ENCODE results near the gene TNNC1. TPM values are rescaled to one million over a fixed set of nuclear protein-coding genes. Genes with fewer than 3 reads are reported as not detected.

The TNNC1 gene
- polyA plus RNA-seq, 1 donor from 2014 or later, result 2.2 TPM

DNA sequence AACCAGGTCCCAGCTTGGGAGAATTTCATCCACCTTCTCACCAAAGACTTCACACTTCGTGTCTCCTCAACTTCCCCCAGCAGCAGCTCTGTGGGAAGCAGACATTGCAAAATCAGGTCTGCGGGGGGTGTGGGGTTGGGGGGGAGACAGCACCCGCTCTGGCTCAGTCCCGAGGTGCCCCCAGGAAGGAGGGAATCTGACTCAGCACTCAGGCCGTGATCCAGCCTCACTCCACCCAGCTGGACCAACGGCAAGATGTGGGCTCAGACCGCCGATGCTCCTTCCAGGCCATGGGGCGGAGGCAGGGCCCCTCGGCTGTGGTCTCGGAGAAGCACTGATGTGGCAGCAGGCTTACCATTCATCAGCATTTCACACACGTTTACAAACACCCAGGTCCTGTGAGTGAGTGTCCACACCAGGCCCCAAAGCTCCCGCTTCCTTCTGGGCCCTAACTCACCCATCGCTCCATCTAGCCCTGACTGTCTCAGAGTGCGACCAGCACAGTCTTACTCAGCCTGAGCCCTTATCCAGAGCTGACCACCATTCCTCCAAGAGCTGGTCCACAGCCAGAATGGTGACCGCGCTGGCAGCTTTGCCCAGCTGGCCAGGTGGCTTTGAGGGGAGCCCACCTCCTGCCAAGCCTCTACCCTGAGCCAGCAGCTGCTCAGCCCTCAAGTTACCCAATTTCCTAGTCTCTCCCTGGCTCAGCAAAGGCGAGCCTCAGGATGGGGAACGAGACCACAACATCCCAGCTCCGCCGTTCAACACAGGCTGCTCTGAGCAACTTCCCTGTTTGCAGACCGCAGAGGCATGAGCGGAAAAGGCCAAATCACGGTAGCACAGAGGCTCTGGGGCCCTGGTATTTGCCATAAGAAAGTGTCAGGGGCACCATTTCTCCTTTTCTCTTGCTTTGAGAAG is 44.6 kb upstream of the TNNC1 start:
- H3K4me2 ChIP-seq (ENCODE audit: low read length), result no peak overlapping the region
- TF ChIP-seq, protein P1, sequence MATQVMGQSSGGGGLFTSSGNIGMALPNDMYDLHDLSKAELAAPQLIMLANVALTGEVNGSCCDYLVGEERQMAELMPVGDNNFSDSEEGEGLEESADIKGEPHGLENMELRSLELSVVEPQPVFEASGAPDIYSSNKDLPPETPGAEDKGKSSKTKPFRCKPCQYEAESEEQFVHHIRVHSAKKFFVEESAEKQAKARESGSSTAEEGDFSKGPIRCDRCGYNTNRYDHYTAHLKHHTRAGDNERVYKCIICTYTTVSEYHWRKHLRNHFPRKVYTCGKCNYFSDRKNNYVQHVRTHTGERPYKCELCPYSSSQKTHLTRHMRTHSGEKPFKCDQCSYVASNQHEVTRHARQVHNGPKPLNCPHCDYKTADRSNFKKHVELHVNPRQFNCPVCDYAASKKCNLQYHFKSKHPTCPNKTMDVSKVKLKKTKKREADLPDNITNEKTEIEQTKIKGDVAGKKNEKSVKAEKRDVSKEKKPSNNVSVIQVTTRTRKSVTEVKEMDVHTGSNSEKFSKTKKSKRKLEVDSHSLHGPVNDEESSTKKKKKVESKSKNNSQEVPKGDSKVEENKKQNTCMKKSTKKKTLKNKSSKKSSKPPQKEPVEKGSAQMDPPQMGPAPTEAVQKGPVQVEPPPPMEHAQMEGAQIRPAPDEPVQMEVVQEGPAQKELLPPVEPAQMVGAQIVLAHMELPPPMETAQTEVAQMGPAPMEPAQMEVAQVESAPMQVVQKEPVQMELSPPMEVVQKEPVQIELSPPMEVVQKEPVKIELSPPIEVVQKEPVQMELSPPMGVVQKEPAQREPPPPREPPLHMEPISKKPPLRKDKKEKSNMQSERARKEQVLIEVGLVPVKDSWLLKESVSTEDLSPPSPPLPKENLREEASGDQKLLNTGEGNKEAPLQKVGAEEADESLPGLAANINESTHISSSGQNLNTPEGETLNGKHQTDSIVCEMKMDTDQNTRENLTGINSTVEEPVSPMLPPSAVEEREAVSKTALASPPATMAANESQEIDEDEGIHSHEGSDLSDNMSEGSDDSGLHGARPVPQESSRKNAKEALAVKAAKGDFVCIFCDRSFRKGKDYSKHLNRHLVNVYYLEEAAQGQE (IDR thresholded peaks at IDR 0.05; ENCODE audit: borderline replicate concordance), result no peak
- no peak for TF ChIP-seq EP300 (conservative IDR thresholded peaks at IDR 0.05; ENCODE audit: poor library complexity, severe bottlenecking)
- no peak for TF ChIP-seq TAF1 (IDR thresholded peaks at IDR 0.05; ENCODE audit: low read depth)
- TF ChIP-seq MXI1 (conservative IDR thresholded peaks at IDR 0.05; ENCODE audit: poor library complexity, severe bottlenecking), result no peak
- TF ChIP-seq, protein P2, sequence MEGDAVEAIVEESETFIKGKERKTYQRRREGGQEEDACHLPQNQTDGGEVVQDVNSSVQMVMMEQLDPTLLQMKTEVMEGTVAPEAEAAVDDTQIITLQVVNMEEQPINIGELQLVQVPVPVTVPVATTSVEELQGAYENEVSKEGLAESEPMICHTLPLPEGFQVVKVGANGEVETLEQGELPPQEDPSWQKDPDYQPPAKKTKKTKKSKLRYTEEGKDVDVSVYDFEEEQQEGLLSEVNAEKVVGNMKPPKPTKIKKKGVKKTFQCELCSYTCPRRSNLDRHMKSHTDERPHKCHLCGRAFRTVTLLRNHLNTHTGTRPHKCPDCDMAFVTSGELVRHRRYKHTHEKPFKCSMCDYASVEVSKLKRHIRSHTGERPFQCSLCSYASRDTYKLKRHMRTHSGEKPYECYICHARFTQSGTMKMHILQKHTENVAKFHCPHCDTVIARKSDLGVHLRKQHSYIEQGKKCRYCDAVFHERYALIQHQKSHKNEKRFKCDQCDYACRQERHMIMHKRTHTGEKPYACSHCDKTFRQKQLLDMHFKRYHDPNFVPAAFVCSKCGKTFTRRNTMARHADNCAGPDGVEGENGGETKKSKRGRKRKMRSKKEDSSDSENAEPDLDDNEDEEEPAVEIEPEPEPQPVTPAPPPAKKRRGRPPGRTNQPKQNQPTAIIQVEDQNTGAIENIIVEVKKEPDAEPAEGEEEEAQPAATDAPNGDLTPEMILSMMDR (IDR thresholded peaks at IDR 0.05; ENCODE audit: poor library complexity, severe bottlenecking), result no peak
- no peak for TF ChIP-seq SMC3 (conservative IDR thresholded peaks at IDR 0.05; ENCODE audit: poor library complexity)
- TF ChIP-seq RAD21 (conservative IDR thresholded peaks at IDR 0.05), result no peak
- no peak for TF ChIP-seq POLR2AphosphoS5 (IDR thresholded peaks at IDR 0.05)
- TF ChIP-seq EZH2 (IDR thresholded peaks at IDR 0.05; ENCODE audit: borderline replicate concordance, insufficient read depth, low read length, poor library complexity, severe bottlenecking), result no peak
- no peak overlapping the region for H2AFZ ChIP-seq (ENCODE audit: low read depth, low read length)

DNA sequence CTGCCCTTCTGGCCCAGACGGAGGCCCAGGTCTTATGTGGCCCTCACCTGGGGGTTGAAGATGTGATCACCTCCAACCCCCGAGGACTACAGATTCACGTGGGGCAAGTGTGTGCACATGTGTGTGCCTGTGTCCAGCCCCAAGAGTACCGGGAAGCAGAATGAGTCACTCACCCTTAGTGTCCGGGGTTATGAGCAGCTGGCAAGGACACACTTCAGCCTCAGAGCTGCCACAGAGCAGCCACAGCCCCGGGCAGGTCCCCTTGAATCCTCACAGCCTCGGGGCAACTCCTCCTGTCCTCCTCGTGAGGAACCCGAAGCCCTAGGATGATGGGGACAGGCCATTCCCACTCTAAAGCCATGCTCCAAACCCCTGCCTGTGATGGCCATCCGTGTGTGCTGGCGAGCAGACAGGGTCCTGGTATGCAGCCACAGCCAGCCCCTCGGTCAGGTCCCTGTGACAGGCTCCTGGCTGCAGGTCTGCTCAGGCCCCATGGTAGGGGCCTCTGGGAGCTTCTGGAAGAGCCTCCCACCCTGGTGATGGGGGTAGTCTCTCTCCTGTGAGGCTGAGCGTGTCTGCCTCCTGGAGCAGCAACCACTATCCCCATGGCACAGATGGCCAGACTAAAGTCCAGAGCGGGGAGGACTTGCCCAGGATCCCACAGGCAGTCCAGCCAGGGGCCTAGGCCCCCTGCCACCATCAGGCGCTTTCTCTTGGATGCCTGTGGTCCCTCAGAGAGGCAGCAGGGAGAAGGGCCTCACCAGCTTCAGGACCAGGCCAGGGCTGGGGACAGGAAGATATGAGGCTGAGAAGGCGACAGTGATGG is 42.1 kb upstream of the TNNC1 start:
- Histone ChIP-seq H3K4me3 (ENCODE audit: low read length) (no peak overlapping the region), H3K27ac (ENCODE audit: low read length) (no peak overlapping the region)

More for the DNA sequence above, 44.6 kb upstream of the TNNC1 start:
- no peaks in the 10 kb centered on the region for H3K27me3 ChIP-seq (ENCODE audit: insufficient read depth, low read depth, low read length)
- no peak overlapping the region for H3K4me3 ChIP-seq (ENCODE audit: low read length)
- no peak overlapping the region for H3K27ac ChIP-seq (ENCODE audit: low read length)
- no peaks in the 10 kb centered on the region for H3K9me3 ChIP-seq (ENCODE audit: low read length)
- no peak overlapping the region for H3K9ac ChIP-seq (ENCODE audit: low read length)
- H3F3A ChIP-seq (ENCODE audit: insufficient read depth, low read length, poor library complexity, severe bottlenecking), result no peaks in the 10 kb centered on the region
- no peaks in the 10 kb centered on the region for H4K20me1 ChIP-seq (ENCODE audit: insufficient read depth)
- H3K36me3 ChIP-seq (ENCODE audit: insufficient read depth, low read length), result no peaks in the 10 kb centered on the region
- no peaks in the 10 kb centered on the region for H3K79me2 ChIP-seq (replicated peaks; ENCODE audit: insufficient read depth, low read length)
- H3K9me2 ChIP-seq (ENCODE audit: insufficient read depth, low read length), result no peaks in the 10 kb centered on the region

More for the DNA sequence above, 42.1 kb upstream of the TNNC1 start:
- Histone ChIP-seq H3K27me3 (ENCODE audit: insufficient read depth, low read depth, low read length) (no peaks in the 10 kb centered on the region), H3K9ac (ENCODE audit: low read length) (no peak overlapping the region), H3K4me2 (ENCODE audit: low read length) (no peak overlapping the region), H3K9me3 (ENCODE audit: low read length) (no peaks in the 10 kb centered on the region), H2AFZ (ENCODE audit: low read depth, low read length) (no peak overlapping the region), H3K9me2 (ENCODE audit: insufficient read depth, low read length) (no peaks in the 10 kb centered on the region), H3K36me3 (ENCODE audit: insufficient read depth, low read length) (no peaks in the 10 kb centered on the region), H4K20me1 (ENCODE audit: insufficient read depth) (no peaks in the 10 kb centered on the region), H3F3A (ENCODE audit: insufficient read depth, low read length, poor library complexity, severe bottlenecking) (no peaks in the 10 kb centered on the region), H3K79me2 (replicated peaks; ENCODE audit: insufficient read depth, low read length) (no peaks in the 10 kb centered on the region)
- TF ChIP-seq SMC3 (conservative IDR thresholded peaks at IDR 0.05; ENCODE audit: poor library complexity) (no peak), EP300 (conservative IDR thresholded peaks at IDR 0.05; ENCODE audit: poor library complexity, severe bottlenecking) (no peak), RAD21 (conservative IDR thresholded peaks at IDR 0.05) (no peak), MXI1 (conservative IDR thresholded peaks at IDR 0.05; ENCODE audit: poor library complexity, severe bottlenecking) (no peak), EZH2 (IDR thresholded peaks at IDR 0.05; ENCODE audit: borderline replicate concordance, insufficient read depth, low read length, poor library complexity, severe bottlenecking) (no peak)
- TF ChIP-seq, protein P2 (IDR thresholded peaks at IDR 0.05; ENCODE audit: poor library complexity, severe bottlenecking), result no peak

Measured in neural cell (in vitro differentiated cells).